Pancreas (tissue), 10 donors: ENCODE data around the gene CDKN2C. TPM values are rescaled to one million over a fixed set of nuclear protein-coding genes. Genes with fewer than 3 reads are reported as not detected.

Experiments
- ATAC-seq, 4 donors: fragments of 200-7000 bp; cut with Tn5 transposase; one replicate each; pipeline versions ENCODE4 v1.8.0 to v1.9.1; 2020; ENCODE audit warnings: mild to moderate bottlenecking in 4 of 4, moderate library complexity in 4 of 4
- DNase-seq, 6 donors: peaks; one replicate each; pipeline ENCODE4 v3.0.0-alpha.2; 2020
- FAIRE-seq: peaks from 2 replicates; lab custom pipeline; 2012; peaks lifted over from hg19 to GRCh38; lab: Jason Lieb, UNC
- H3K27ac ChIP-seq, 4 donors: fragments of 200-600 bp; sonication (generic); 1 replicate in 3 of 4; 2 replicates in 1 of 4; pipeline versions ENCODE4 v1.5.0 to v1.8.0; 2020
- H3K27me3 ChIP-seq, 4 donors: fragments of 200-600 bp; one replicate each; pipeline ENCODE4 v1.8.0; 2021
- H3K36me3 ChIP-seq, 3 donors: fragments of 200-600 bp; sonication (generic) in 1 of 3; one replicate each; pipeline versions ENCODE4 v1.5.0 to v1.8.0; 2020 to 2021
- H3K4me1 ChIP-seq, 3 donors: fragments of 200-600 bp; one replicate each; pipeline ENCODE4 v1.8.0; 2021
- H3K4me3 ChIP-seq, 4 donors: fragments of 200-600 bp; sonication (generic) in 2 of 4; one replicate each; pipeline versions ENCODE4 v1.5.0 to v1.8.0; 2020 to 2021
- H3K9me3 ChIP-seq, 4 donors: fragments of 200-600 bp; one replicate each; pipeline ENCODE4 v1.8.0; 2021
- CTCF ChIP-seq, 4 donors: fragments of 200-600 bp; sonication (generic) in 3 of 4; IDR thresholded peaks; one replicate each; pipeline versions ENCODE4 v1.5.0 to v1.8.0; 2021; ENCODE audit warnings: antibody characterized with exemption in 4 of 4
- WGBS, 2 donors: extraction: QIAGEN DNeasy Blood & Tissue Kit; methylation state at CpG; one replicate each; pipeline ENCODE4 v1.1.7; 2013; 5-methylcytosine and 5-hydroxymethylcytosine counted together
- intact Hi-C, 3 donors: fragments of 100-400 bp; cut with DNase I; formaldehyde crosslinking; loops; one replicate each; pipeline versions ENCODE4 v1.11.1 to v1.14.2; 2022
- polyA plus RNA-seq, 2 donors: library from polyadenylated mRNA; stranded (reverse); fragments of 200-250 nt; gene quantifications; one replicate each; pipeline ENCODE4 v1.2.3, GENCODE V29; 2013
- total RNA-seq, 6 donors: library from RNA; stranded (reverse); fragmentation: NEBNext Ultra II Directional in 4 of 6; extraction: Animal tissue kit (Norgen Biotek cat#: 25700) in 4 of 6; gene quantifications; one replicate each; pipeline versions ENCODE4 v1.2.1 to v1.2.4, GENCODE V29; 2021 to 2023
- donor health status: healthy with polysubstance abuse.
- donor health status: DM: no; HTN: no; CAD: no; lungs with moderate emphysema.
- donor health status: DM: no; HTN: no; CAD: no.
- donor health status: control.
- donor health status: control.
- donor health status: Bipolar disorder and iron deficiency.
- donor health status: DM: yes; HTN: yes; CAD: no.
- donor health status: DM: no; HTN: no; CAD: no.
- donor health status: DM: no; HTN: no; CAD: no.
- donor health status: DM: yes; HTN: yes; CAD: no.

Gene CDKN2C
- 10 to 100 TPM in 2 of 6 donors, 1 to 10 TPM in 4; 4.3 to 11.5 (median 8.4) TPM for total RNA-seq
- 1 to 10 TPM; 7.4 to 8.1 TPM for polyA plus RNA-seq

DNA sequence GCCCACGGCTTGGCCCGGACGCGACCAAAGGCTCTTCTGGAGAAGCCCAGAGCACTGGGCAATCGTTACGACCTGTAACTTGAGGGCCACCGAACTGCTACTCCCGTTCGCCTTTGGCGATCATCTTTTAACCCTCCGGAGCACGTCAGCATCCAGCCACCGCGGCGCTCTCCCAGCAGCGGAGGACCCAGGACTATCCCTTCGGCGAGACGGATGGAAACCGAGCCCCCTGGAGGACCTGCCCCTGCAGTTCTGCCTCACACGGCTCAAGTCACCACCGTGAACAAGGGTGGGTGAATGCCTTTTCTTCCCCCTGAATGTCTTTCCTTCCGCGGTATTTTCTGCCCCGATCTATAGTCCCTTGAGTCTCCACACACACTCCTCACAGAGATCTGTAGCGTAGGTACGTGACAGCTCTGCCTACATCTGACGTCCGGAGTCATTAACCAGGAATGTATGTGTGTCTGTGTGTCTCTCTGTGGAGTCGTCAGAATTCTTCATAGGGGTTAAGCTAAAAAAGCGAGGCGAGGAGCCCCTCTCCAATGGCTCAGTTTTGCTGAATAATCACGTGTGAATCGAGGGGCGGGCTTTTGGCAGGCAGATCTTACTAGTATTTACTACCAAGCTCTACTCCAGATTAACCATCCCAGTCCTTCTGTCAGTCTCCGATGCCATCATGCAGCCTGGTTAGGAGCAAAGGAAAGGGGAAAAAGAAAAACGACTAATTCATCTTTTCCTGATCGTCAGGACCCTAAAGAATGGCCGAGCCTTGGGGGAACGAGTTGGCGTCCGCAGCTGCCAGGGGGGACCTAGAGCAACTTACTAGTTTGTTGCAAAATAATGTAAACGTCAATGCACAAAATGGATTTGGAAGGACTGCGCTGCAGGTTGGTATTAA is at the start of gene CDKN2C:
TSS of gene CDKN2C (plus strand) at position 635 of the 898 bp plus-strand sequence. CDS start at position 759, 124 bp downstream.
- peak within 1 kb of the TSS; percentile 97 to 100 (median 98) for H3K27ac ChIP-seq
- no peak for TF ChIP-seq CTCF (IDR thresholded peaks at IDR 0.05)
- intact Hi-C loops: no loop called here
- 1% methylated on average over 44 of the region's 44 CpGs for WGBS, 2 donors
- FAIRE-seq (no peak), ATAC-seq (peak; percentile 30 to 63 (median 58)), DNase-seq (peak; percentile 64 to 89 (median 70))
- no peaks in the 10 kb centered on the region for H3K9me3 ChIP-seq
- no peaks in the 10 kb centered on the region for H3K36me3 ChIP-seq
- peaks cover 9 to 18% (median 10%) of the 10 kb centered on the region in 3 donors for H3K4me1 ChIP-seq
- no peaks in the 10 kb centered on the region for H3K27me3 ChIP-seq
- peak within 1 kb of the TSS; percentile 68 to 85 (median 83) for H3K4me3 ChIP-seq

DNA sequence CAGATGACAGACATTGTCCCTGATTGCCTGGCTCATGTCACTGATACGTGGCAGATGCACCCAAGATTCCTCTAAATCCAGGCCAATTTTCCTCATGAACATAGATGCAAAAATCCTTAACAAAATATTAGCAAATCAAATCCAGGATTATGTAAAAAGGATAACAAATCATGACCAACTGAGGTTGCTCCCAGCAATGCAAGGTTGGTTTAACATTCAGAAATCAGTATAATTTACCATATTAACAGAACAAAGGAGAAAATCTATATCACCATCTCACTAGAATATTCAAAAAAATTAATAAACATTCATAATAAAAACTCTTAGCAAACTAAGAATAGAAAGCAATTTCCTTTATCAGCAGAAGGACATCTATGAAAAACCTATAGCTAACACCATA is 49.6 kb upstream of the CDKN2C start:
- no peak overlapping the region for H3K27ac ChIP-seq
- H3K4me3 ChIP-seq: no peak overlapping the region
- DNase-seq (no peak), ATAC-seq (no peak), FAIRE-seq (no peak)
- WGBS, 2 donors: 100% methylated on average over 1 of the region's 1 CpG
- intact Hi-C loops: no loop called here
- H3K27me3 ChIP-seq: no peaks in the 10 kb centered on the region
- H3K9me3 ChIP-seq: no peaks in the 10 kb centered on the region
- H3K4me1 ChIP-seq: no peaks in the 10 kb centered on the region
- TF ChIP-seq CTCF (IDR thresholded peaks at IDR 0.05): no peak
- H3K36me3 ChIP-seq: no peaks in the 10 kb centered on the region

GRCh38 chr1:50921029-50921428 is 49.0 kb upstream of the CDKN2C start:
- Histone ChIP-seq H3K36me3 (no peaks in the 10 kb centered on the region), H3K27me3 (no peaks in the 10 kb centered on the region), H3K4me3 (no peak overlapping the region), H3K4me1 (no peaks in the 10 kb centered on the region), H3K9me3 (no peaks in the 10 kb centered on the region), H3K27ac (no peak overlapping the region)
- 98 to 100% methylated on average over 4 of the region's 4 CpGs for WGBS, 2 donors
- no peak for FAIRE-seq
- intact Hi-C loops: no loop called here
- no peak for ATAC-seq
- TF ChIP-seq CTCF (IDR thresholded peaks at IDR 0.05): no peak
- peak in 1 of 6 donors; percentile 35 for DNase-seq

DNA sequence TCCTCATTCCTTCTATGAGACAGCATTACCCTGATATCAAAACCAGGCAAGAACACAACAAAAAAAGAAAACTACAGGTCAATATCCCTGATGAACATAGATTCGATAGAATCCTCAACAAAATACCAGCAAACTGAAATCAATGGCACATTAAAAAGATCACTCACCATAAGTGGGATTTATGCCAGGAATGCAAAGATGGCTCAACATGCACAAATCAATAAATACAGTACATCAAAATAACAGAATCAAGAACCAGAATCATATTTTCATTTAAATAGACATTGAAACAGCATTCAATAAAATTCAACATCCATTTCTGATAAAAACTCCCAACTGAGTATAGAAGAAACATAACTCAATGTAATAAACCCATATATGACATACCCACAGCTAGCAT is 46.5 kb upstream of the CDKN2C start:
- H3K4me3 ChIP-seq: no peak overlapping the region
- no peak overlapping the region for H3K27ac ChIP-seq
- no peaks in the 10 kb centered on the region for H3K4me1 ChIP-seq
- H3K9me3 ChIP-seq: no peaks in the 10 kb centered on the region
- H3K27me3 ChIP-seq: no peaks in the 10 kb centered on the region
- WGBS, 2 donors: 95 to 97% methylated on average over 1 of the region's 1 CpG
- no peak for DNase-seq
- no peak for ATAC-seq
- FAIRE-seq: no peak
- intact Hi-C loops: no loop called here
- no peaks in the 10 kb centered on the region for H3K36me3 ChIP-seq
- TF ChIP-seq CTCF (IDR thresholded peaks at IDR 0.05): no peak
